ENCODE results near the gene COL27A1.

DNA sequence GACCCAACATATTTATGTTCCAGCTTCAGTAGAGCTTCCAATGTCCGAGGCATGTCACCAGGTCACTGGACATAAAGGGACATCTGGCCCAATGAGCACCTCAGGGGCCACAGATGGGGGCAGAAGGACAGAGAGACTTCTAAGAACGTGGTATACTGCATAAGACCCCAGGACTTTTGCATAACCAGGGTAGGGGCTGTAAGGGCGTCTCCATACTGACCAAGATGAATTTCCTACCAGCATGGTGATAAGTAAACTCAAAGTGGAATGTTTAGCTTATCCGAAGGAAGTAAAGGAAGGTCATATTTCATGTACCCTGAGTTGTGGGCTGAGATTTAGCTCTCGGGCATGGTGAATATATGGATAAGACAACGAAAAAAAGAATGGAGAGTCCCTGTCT is 17.5 kb upstream of the COL27A1 start:
- TF ChIP-seq EZH2 (IDR thresholded peaks at IDR 0.05) (no peak), EZH2phosphoT487 (IDR thresholded peaks at IDR 0.05) (no peak)
- TF ChIP-seq, protein P1, sequence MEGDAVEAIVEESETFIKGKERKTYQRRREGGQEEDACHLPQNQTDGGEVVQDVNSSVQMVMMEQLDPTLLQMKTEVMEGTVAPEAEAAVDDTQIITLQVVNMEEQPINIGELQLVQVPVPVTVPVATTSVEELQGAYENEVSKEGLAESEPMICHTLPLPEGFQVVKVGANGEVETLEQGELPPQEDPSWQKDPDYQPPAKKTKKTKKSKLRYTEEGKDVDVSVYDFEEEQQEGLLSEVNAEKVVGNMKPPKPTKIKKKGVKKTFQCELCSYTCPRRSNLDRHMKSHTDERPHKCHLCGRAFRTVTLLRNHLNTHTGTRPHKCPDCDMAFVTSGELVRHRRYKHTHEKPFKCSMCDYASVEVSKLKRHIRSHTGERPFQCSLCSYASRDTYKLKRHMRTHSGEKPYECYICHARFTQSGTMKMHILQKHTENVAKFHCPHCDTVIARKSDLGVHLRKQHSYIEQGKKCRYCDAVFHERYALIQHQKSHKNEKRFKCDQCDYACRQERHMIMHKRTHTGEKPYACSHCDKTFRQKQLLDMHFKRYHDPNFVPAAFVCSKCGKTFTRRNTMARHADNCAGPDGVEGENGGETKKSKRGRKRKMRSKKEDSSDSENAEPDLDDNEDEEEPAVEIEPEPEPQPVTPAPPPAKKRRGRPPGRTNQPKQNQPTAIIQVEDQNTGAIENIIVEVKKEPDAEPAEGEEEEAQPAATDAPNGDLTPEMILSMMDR (IDR thresholded peaks at IDR 0.05) = no peak
